Nephron progenitor cell (in vitro differentiated cells): ENCODE results near the gene NTM.

Experiments used
- DNase-seq: peaks from one replicate; pipeline ENCODE4 v3.0.0; 2021
- H3K27ac Mint-ChIP-seq: 2 replicates; pipeline ENCODE4 v1.8.0; 2021; ENCODE audit warnings: mild to moderate bottlenecking, moderate library complexity, mixed read lengths
- H3K27me3 Mint-ChIP-seq: 2 replicates; pipeline ENCODE4 v1.8.0; 2021; ENCODE audit warnings: mild to moderate bottlenecking, low read depth, mixed read lengths; ENCODE audit not compliant: poor library complexity
- H3K36me3 Mint-ChIP-seq: 2 replicates; pipeline ENCODE4 v1.8.0; 2021; ENCODE audit warnings: low read depth, mixed read lengths
- H3K4me1 Mint-ChIP-seq: 2 replicates; pipeline ENCODE4 v1.8.0; 2021; ENCODE audit warnings: mixed read lengths
- H3K4me3 Mint-ChIP-seq: 2 replicates; pipeline ENCODE4 v1.8.0; 2021; ENCODE audit warnings: mild to moderate bottlenecking, moderate library complexity, mixed read lengths
- H3K9me3 Mint-ChIP-seq: 2 replicates; pipeline ENCODE4 v1.8.0; 2021; ENCODE audit warnings: mild to moderate bottlenecking, moderate library complexity, mixed read lengths
- CTCF ChIP-seq: fragments of 200-600 bp; sonication (generic); IDR thresholded peaks from 2 replicates; pipeline ENCODE4 v1.5.0; 2021; ENCODE audit warnings: antibody characterized with exemption

The NTM gene

DNA sequence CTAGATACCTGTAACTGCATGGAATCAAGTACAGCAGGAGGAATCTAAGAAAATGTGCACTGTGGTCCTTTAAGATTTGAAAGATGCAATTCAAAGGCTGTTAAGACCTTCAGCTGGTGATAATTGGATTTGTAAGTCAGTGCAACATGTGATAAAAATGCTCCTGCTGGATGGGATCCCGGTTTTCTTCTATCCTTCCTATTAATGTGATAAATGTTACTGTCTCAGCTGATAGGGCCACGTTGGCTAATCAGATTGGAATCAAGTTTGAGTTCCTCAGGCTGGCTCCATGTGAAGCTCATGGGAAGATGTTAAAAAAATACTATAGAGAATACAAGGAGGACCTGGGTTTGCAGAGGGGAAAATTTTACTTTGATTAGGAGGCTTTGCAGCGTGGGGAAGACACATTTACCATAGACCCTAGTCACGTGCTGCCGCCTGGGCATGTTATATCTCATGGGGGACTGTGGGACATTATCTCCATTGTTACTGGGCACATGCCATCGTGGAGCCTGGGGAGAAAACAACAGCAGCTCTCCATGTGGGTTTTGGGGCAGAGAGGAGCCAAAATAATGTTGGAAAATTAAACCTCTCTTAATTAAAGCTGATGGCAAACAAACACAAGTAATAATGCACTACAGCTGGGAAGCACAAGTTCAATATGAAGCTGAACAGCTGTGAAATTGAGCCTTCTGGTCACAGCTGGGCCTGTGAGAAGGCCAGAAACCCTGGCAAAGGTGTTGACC is 652.5 kb downstream of the NTM start:
- Mint-ChIP-seq H3K4me3 (no peak overlapping the region), H3K27ac (no peak overlapping the region), H3K27me3 (peaks cover 27% of the 10 kb centered on the region), H3K36me3 (no peaks in the 10 kb centered on the region), H3K9me3 (no peaks in the 10 kb centered on the region), H3K4me1 (no peaks in the 10 kb centered on the region)
- no peak for DNase-seq
- TF ChIP-seq CTCF = no peak

DNA sequence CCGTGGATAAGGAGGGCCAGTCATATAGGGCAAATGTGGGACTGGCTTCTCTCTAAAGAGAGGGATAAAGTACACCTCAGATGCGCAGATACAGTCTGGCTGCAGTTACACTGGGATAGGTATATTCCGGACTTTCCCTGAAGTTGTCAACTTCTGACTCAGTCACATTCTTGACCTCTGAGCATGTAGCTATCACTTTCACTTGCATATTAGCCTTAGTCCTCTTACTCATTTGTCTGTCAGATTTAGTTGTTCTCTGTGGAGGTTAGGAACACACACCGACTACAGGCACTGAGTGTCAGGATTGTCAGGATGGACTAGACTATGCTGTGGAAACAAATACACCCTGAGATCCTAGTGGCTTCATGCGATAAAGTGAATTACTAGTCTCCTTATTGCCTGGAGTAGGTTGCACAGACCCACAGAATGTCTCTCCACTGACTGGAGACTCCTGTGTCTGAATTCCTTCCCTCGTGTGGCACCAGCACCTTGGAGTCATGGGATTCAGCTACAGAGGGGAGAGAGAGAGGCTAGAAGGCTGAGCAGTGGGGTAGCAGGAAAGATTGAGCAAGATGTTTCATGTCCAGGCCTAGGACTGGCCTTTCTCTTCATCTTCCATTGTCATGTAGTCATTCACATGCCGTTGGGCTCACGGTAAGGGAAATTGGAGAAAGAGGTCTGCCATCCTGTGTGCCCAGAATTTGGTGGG is 654.3 kb downstream of the NTM start:
- no peaks in the 10 kb centered on the region for H3K4me1 Mint-ChIP-seq
- no peaks in the 10 kb centered on the region for H3K36me3 Mint-ChIP-seq
- H3K4me3 Mint-ChIP-seq = no peak overlapping the region
- H3K9me3 Mint-ChIP-seq = no peaks in the 10 kb centered on the region
- peaks cover 27% of the 10 kb centered on the region for H3K27me3 Mint-ChIP-seq
- DNase-seq = no peak
- no peak overlapping the region for H3K27ac Mint-ChIP-seq
- TF ChIP-seq CTCF = no peak

DNA sequence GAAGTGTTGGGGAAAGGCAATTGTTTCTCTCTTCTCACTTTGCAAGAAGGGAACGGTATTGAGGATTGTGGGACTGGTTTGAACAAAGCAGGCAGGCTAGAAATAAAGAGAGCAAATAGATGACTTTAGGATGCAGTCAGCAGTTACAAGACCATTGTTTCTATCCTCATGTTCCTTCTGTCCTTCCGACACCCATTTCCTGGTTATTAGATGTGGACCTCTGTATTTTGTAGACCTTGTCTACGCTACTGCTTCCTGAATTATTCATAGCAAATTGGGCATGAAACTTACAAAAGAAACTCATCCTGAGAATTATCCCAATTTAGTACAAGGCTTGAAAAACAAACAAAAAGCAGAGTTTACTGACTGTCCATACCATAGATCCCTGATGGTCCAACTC is 656.3 kb downstream of the NTM start:
- Mint-ChIP-seq H3K4me1 (no peaks in the 10 kb centered on the region), H3K9me3 (no peaks in the 10 kb centered on the region), H3K4me3 (no peak overlapping the region), H3K27me3 (peaks cover 29% of the 10 kb centered on the region), H3K27ac (no peak overlapping the region), H3K36me3 (no peaks in the 10 kb centered on the region)
- no peak for TF ChIP-seq CTCF
- DNase-seq = no peak

DNA sequence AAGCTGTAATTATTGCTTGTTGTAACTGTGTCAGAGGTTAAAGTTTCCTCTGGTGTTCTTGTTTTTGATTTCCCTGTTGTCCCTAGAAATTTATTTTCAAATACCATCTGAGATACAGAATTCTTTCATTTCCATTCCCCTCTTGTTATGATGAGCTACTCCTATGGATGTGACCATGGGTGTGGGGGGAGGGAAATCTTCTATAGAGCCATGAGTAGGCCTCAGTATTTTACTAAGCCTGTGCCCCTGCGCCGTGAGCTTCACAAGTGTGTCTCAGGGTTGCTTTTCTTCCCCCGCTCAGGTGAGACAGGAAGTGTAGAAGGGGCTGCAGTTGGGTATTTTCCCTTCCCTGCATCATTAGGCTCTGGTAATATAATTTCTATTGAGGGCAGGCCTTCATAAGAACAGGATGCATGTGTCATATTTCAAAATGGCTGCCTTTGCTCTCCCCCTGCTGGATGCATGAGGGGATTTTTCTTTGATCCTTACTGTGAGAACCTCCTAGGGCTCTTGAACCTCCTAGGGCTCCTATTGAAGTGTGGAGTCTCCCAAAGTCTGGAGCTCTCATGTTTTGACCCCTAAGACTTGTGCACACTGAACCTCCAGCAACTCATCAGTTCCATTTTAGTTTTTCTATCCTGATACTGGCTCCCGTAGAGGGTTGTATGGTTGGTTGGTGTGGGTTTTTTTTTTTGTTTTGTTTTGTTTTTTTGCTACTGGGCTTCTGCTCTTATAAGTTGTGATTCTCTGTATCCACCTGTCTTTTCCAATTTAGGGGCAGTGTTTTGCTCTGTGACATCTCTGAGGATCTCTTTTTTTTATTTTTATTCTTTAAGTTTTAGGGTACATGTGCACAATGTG is 658.2 kb downstream of the NTM start:
- Mint-ChIP-seq H3K27me3 (peaks cover 37% of the 10 kb centered on the region), H3K4me1 (no peaks in the 10 kb centered on the region), H3K27ac (no peak overlapping the region), H3K36me3 (no peaks in the 10 kb centered on the region), H3K4me3 (no peak overlapping the region), H3K9me3 (no peaks in the 10 kb centered on the region)
- TF ChIP-seq CTCF = peak; percentile 63
- DNase-seq = peak; percentile 47

DNA sequence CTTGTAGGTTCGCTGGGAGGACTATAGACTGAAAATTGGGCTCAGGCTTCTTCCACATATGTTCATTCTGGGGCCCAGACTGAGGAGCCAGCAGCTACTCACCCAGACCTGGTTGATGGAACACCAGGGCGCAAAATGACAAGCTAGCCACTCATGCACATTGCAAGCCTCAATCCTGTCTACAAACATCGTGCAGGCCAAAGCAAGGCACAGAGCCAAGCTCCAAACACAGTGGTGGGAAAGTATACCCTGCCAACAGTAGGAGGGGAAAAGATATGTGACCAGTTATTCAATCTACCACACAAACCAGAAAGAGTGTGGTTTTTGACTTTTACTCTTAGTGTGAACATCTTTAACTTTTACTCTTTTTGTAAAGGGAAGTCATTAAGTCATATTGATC is 660.5 kb downstream of the NTM start:
- Mint-ChIP-seq H3K4me1 (no peaks in the 10 kb centered on the region), H3K4me3 (no peak overlapping the region), H3K27ac (no peak overlapping the region), H3K36me3 (no peaks in the 10 kb centered on the region), H3K9me3 (no peaks in the 10 kb centered on the region), H3K27me3 (peaks cover 39% of the 10 kb centered on the region)
- no peak for DNase-seq
- no peak for TF ChIP-seq CTCF
